Skeletal muscle satellite cell (primary cell): ENCODE data around the gene DIPK1C.

Experiments
- H3K27me3 ChIP-seq: 2 replicates; pipeline ENCODE4 v1.7.0; 2013; ENCODE audit warnings: low read length; ENCODE audit not compliant: control insufficient read depth, insufficient read depth
- H3K36me3 ChIP-seq: 2 replicates; pipeline ENCODE4 v1.7.0; 2013; ENCODE audit warnings: mild to moderate bottlenecking, control low read depth, low read length; ENCODE audit not compliant: insufficient read depth
- H3K4me1 ChIP-seq: 2 replicates; pipeline ENCODE4 v1.7.0; 2013; ENCODE audit warnings: low read length; ENCODE audit not compliant: control insufficient read depth, insufficient read depth
- H3K4me2 ChIP-seq: 2 replicates; pipeline ENCODE4 v1.7.0; 2013; ENCODE audit warnings: mild to moderate bottlenecking, low read length
- H3K4me3 ChIP-seq: 2 replicates; pipeline ENCODE4 v1.7.0; 2013; ENCODE audit warnings: low read length
- H3K9ac ChIP-seq: 2 replicates; pipeline ENCODE4 v1.7.0; 2013; ENCODE audit warnings: mild to moderate bottlenecking, low read depth, low read length, moderate library complexity
- H3K9me3 ChIP-seq: replicated peaks from 2 replicates; pipeline ENCODE4 v1.7.0; 2013; ENCODE audit warnings: mild to moderate bottlenecking, control low read depth, low read length

Gene DIPK1C

GRCh38 chr18:74395006-74395405 is 62.1 kb downstream of the DIPK1C start:
- Histone ChIP-seq H3K4me3 (no peak overlapping the region), H3K9me3 (no peaks in the 10 kb centered on the region), H3K4me2 (no peak overlapping the region), H3K27me3 (peaks cover 15% of the 10 kb centered on the region), H3K4me1 (no peaks in the 10 kb centered on the region), H3K36me3 (no peaks in the 10 kb centered on the region), H3K9ac (no peak overlapping the region)

- Histone ChIP-seq H3K4me2 (no peak overlapping the region), H3K9me3 (no peaks in the 10 kb centered on the region), H3K4me3 (no peak overlapping the region), H3K36me3 (no peaks in the 10 kb centered on the region), H3K4me1 (no peaks in the 10 kb centered on the region), H3K9ac (no peak overlapping the region), H3K27me3 (peaks cover 11% of the 10 kb centered on the region)
Measured at GRCh38 chr18:74392323-74392722, 64.8 kb downstream of the DIPK1C start.

- H3K36me3 ChIP-seq: no peaks in the 10 kb centered on the region
- H3K4me2 ChIP-seq: no peak overlapping the region
- peaks cover 7% of the 10 kb centered on the region for H3K27me3 ChIP-seq
- no peaks in the 10 kb centered on the region for H3K9me3 ChIP-seq
- H3K4me1 ChIP-seq: no peaks in the 10 kb centered on the region
- H3K4me3 ChIP-seq: no peak overlapping the region
- H3K9ac ChIP-seq: no peak overlapping the region
Measured at GRCh38 chr18:74390900-74391299, 66.2 kb downstream of the DIPK1C start.

- Histone ChIP-seq H3K4me2 (no peak overlapping the region), H3K9me3 (no peaks in the 10 kb centered on the region), H3K27me3 (peaks cover 7% of the 10 kb centered on the region), H3K9ac (no peak overlapping the region), H3K4me3 (no peak overlapping the region), H3K4me1 (no peaks in the 10 kb centered on the region), H3K36me3 (no peaks in the 10 kb centered on the region)
Measured at GRCh38 chr18:74389991-74390390, 67.1 kb downstream of the DIPK1C start.

GRCh38 chr18:74389171-74389927 is 67.8 kb downstream of the DIPK1C start:
- H3K9ac ChIP-seq: no peak overlapping the region
- no peak overlapping the region for H3K4me2 ChIP-seq
- no peaks in the 10 kb centered on the region for H3K4me1 ChIP-seq
- no peak overlapping the region for H3K4me3 ChIP-seq
- no peaks in the 10 kb centered on the region for H3K9me3 ChIP-seq
- no peaks in the 10 kb centered on the region for H3K36me3 ChIP-seq
- H3K27me3 ChIP-seq: peaks cover 7% of the 10 kb centered on the region

- Histone ChIP-seq H3K9ac (no peak overlapping the region), H3K36me3 (no peaks in the 10 kb centered on the region), H3K9me3 (no peaks in the 10 kb centered on the region), H3K4me3 (no peak overlapping the region), H3K4me2 (no peak overlapping the region), H3K4me1 (no peaks in the 10 kb centered on the region), H3K27me3 (peaks cover 5% of the 10 kb centered on the region)
Measured at GRCh38 chr18:74388227-74388626, 68.9 kb downstream of the DIPK1C start.

- peaks cover 5% of the 10 kb centered on the region for H3K27me3 ChIP-seq
- H3K9me3 ChIP-seq: no peaks in the 10 kb centered on the region
- H3K4me3 ChIP-seq: no peak overlapping the region
- H3K4me1 ChIP-seq: no peaks in the 10 kb centered on the region
- H3K9ac ChIP-seq: no peak overlapping the region
- no peaks in the 10 kb centered on the region for H3K36me3 ChIP-seq
- H3K4me2 ChIP-seq: no peak overlapping the region
Measured at GRCh38 chr18:74387383-74387782, 69.7 kb downstream of the DIPK1C start.
